HCT116 (cell line): ENCODE measurements around the gene SLC25A25. TPM values are rescaled to one million over a fixed set of nuclear protein-coding genes. Genes with fewer than 3 reads are reported as not detected.

ENCODE experiments used
- ATAC-seq: fragments of 200-7000 bp; cut with Tn5 transposase; 2 replicates; pipeline ENCODE4 v1.9.1; 2020; ENCODE audit warnings: mild to moderate bottlenecking, moderate library complexity
- BruUV-seq: library from RNA; stranded (reverse); fragments of 400-500 nt; replicated peaks from 2 replicates; lab custom pipeline; 2021; lab: Mats Ljungman, UMichigan
- CTCF ChIA-PET: fragments of 300-600 bp; sonication (Branson Sonifier 250); formaldehyde crosslinking; loops from one replicate; lab custom pipeline; 2021; ENCODE audit warnings: antibody characterized with exemption; lab: Charles Lee
- POLR2A ChIA-PET: fragments of 300-600, 350-600 bp; sonication (Branson Sonifier 250); formaldehyde crosslinking; loops from one replicate; lab custom pipeline; 2021; ENCODE audit warnings: antibody characterized with exemption; lab: Charles Lee
- RAD21 ChIA-PET, 2 experiments: fragments of 300-600 bp; sonication (Branson Sonifier 250); formaldehyde crosslinking; loops; one replicate each; lab custom pipeline; 2023; ENCODE audit warnings: low total read pairs in 2 of 2; ENCODE audit not compliant: uncharacterized antibody in 2 of 2, unreplicated experiment in 2 of 2, low non-redundant PET in 1 of 2; lab: Charles Lee
- DNase-seq: peaks from one replicate; pipeline ENCODE4 v3.0.0-alpha.2; 2010; ENCODE audit warnings: low read depth, low spot score
- H2AFZ ChIP-seq: fragments of 200-600 bp; shearing (Covaris generic), sonication (generic); 2 replicates; pipeline ENCODE4 v1.6.1; 2017; ENCODE audit warnings: low read depth, mixed run types, mixed read lengths, antibody characterized with exemption, low read length; ENCODE audit not compliant: poor library complexity, severe bottlenecking
- H3K27ac ChIP-seq: 2 replicates; pipeline ENCODE4 v1.5.1; 2012; ENCODE audit warnings: low read depth, low read length
- H3K27me3 ChIP-seq: fragments of 200-600 bp; sonication (generic); 2 replicates; pipeline ENCODE4 v1.6.1; 2016; ENCODE audit warnings: mixed run types, low read length, mixed read lengths; ENCODE audit not compliant: insufficient read depth
- H3K36me3 ChIP-seq, 2 experiments: fragments of 200-500 bp in 1 of 2; fragments of 200-600 bp in 1 of 2; sonication (Bioruptor generic) in 1 of 2; sonication (generic) in 1 of 2; 2 replicates each; pipeline versions ENCODE4 v1.5.1 to v1.6.1; 2014 to 2016; ENCODE audit warnings: low read length in 2 of 2, inconsistent platforms in 1 of 2, mixed read lengths in 1 of 2, mixed run types in 1 of 2; ENCODE audit not compliant: insufficient read depth in 2 of 2, control insufficient read depth in 1 of 2
- H3K4me1 ChIP-seq, 2 experiments: fragments of 200-600 bp in 1 of 2; sonication (generic) in 1 of 2; 2 replicates each; pipeline versions ENCODE4 v1.5.1 to v1.6.1; 2012 to 2017; ENCODE audit warnings: low read length in 2 of 2, inconsistent platforms in 1 of 2, mild to moderate bottlenecking in 1 of 2, mixed read lengths in 1 of 2, mixed run types in 1 of 2, moderate library complexity in 1 of 2; ENCODE audit not compliant: insufficient read depth in 2 of 2, control insufficient read depth in 1 of 2
- H3K4me2 ChIP-seq: fragments of 200-600 bp; sonication (generic); 2 replicates; pipeline ENCODE4 v1.6.1; 2017; ENCODE audit warnings: mixed run types, low read length, mixed read lengths
- H3K4me3 ChIP-seq, 2 experiments: fragments of 200-600 bp in 1 of 2; sonication (generic) in 1 of 2; replicated peaks in 1 of 2; 2 replicates each; pipeline ENCODE4 v1.5.1; 2011 to 2016; ENCODE audit warnings: low read length in 2 of 2, control low read depth in 1 of 2, low read depth in 1 of 2, mild to moderate bottlenecking in 1 of 2, mixed read lengths in 1 of 2, mixed run types in 1 of 2
- H3K79me2 ChIP-seq: fragments of 200-600 bp; sonication (generic); 2 replicates; pipeline ENCODE4 v1.6.1; 2017; ENCODE audit warnings: mild to moderate bottlenecking, mixed run types, low read length, moderate library complexity, mixed read lengths; ENCODE audit not compliant: insufficient read depth
- H3K9ac ChIP-seq: fragments of 200-600 bp; sonication (generic); 2 replicates; pipeline ENCODE4 v1.6.1; 2016; ENCODE audit warnings: low read length, mixed read lengths
- H3K9me2 ChIP-seq: fragments of 200-600 bp; sonication (generic), shearing (Covaris generic); 2 replicates; pipeline ENCODE4 v1.6.1; 2017; ENCODE audit warnings: mixed run types, mild to moderate bottlenecking, moderate library complexity; ENCODE audit not compliant: insufficient read depth
- H3K9me3 ChIP-seq, 2 experiments: fragments of 200-500 bp in 1 of 2; fragments of 200-600 bp in 1 of 2; sonication (Bioruptor generic) in 1 of 2; sonication (generic) in 1 of 2; 2 replicates each; pipeline ENCODE4 v1.6.1; 2014 to 2017; ENCODE audit warnings: low read length in 2 of 2, mixed read lengths in 2 of 2, inconsistent platforms in 1 of 2, low read depth in 1 of 2, mild to moderate bottlenecking in 1 of 2, mixed run types in 1 of 2, moderate library complexity in 1 of 2; ENCODE audit not compliant: control insufficient read depth in 1 of 2, insufficient read depth in 1 of 2
- H4K20me1 ChIP-seq: fragments of 200-600 bp; sonication (generic), shearing (Covaris generic); 2 replicates; pipeline ENCODE4 v1.6.1; 2017; ENCODE audit warnings: mixed run types, mild to moderate bottlenecking, moderate library complexity; ENCODE audit not compliant: insufficient read depth
- ATF3 ChIP-seq: IDR thresholded peaks from 2 replicates; pipeline ENCODE4 v1.6.1; 2012
- CEBPB ChIP-seq: IDR thresholded peaks from 2 replicates; pipeline ENCODE4 v1.6.1; 2012; ENCODE audit warnings: low read depth
- CTCF ChIP-seq, 3 experiments: fragments of 200-600 bp in 1 of 3; sonication (generic) in 1 of 3; IDR thresholded peaks in 2 of 3; conservative IDR thresholded peaks in 1 of 3; 2 replicates each; pipeline ENCODE4 v1.5.1; 2012 to 2017; ENCODE audit warnings: low read depth in 2 of 3, low read length in 2 of 3, antibody characterized with exemption in 1 of 3, borderline replicate concordance in 1 of 3, control low read depth in 1 of 3, mild to moderate bottlenecking in 1 of 3, mixed read lengths in 1 of 3, mixed run types in 1 of 3, moderate library complexity in 1 of 3; ENCODE audit not compliant: insufficient read depth in 1 of 3
- EGR1 ChIP-seq: IDR thresholded peaks from 2 replicates; pipeline ENCODE4 v1.6.1; 2012; ENCODE audit warnings: low read depth
- ELF1 ChIP-seq: IDR thresholded peaks from 2 replicates; pipeline ENCODE4 v1.6.1; 2012; ENCODE audit warnings: low read depth, borderline replicate concordance
- EZH2phosphoT487 ChIP-seq: fragments of 200-600 bp; IDR thresholded peaks from 2 replicates; pipeline ENCODE4 v1.6.1; 2018; ENCODE audit warnings: antibody characterized with exemption, borderline replicate concordance
- JUND ChIP-seq: IDR thresholded peaks from 2 replicates; pipeline ENCODE4 v1.6.1; 2012
- MAX ChIP-seq: IDR thresholded peaks from 2 replicates; pipeline ENCODE4 v1.6.1; 2012
- POLR2A ChIP-seq: IDR thresholded peaks from 2 replicates; pipeline ENCODE4 v1.7.0; 2011; ENCODE audit warnings: borderline replicate concordance; ENCODE audit not compliant: insufficient read depth, insufficient read length; ENCODE audit errors: extremely low read depth
- POLR2AphosphoS5 ChIP-seq: IDR thresholded peaks from 2 replicates; pipeline ENCODE4 v1.6.1; 2011; ENCODE audit warnings: mild to moderate bottlenecking, low read depth, low read length, moderate library complexity
- SIN3A ChIP-seq: IDR thresholded peaks from 2 replicates; pipeline ENCODE4 v1.6.1; 2012; ENCODE audit warnings: low read depth
- SP1 ChIP-seq: IDR thresholded peaks from 2 replicates; pipeline ENCODE4 v1.6.1; 2012; ENCODE audit warnings: low read depth
- SRF ChIP-seq: IDR thresholded peaks from 2 replicates; pipeline ENCODE4 v1.6.1; 2012; ENCODE audit warnings: low read depth
- YY1 ChIP-seq: IDR thresholded peaks from 2 replicates; pipeline ENCODE4 v1.6.1; 2011; ENCODE audit warnings: low read length, low read depth, moderate library complexity, mild to moderate bottlenecking; ENCODE audit not compliant: insufficient replicate concordance; ENCODE audit errors: extremely low read depth
- ZBTB33 ChIP-seq: IDR thresholded peaks from 2 replicates; pipeline ENCODE4 v1.6.1; 2011; ENCODE audit warnings: mild to moderate bottlenecking, low read length, moderate library complexity; ENCODE audit not compliant: insufficient replicate concordance; ENCODE audit errors: extremely low read depth
- intact Hi-C: fragments of 100-400 bp; cut with micrococcal nuclease; formaldehyde crosslinking; loops from 2 replicates; pipeline ENCODE4 v1.10.0; 2022
- total RNA-seq: library from RNA; stranded (reverse); gene quantifications from one replicate; pipeline ENCODE4 v1.2.1, GENCODE V29; 2021; ENCODE audit not compliant: unreplicated experiment

SLC25A25 gene
- total RNA-seq, 1 experiment from 2014 or later: 15.3 TPM

GRCh38 chr9:128118971-128119665 is 51.1 kb downstream of the SLC25A25 start:
- Histone ChIP-seq H3K4me3 (no peak overlapping the region), H3K36me3 (peaks cover 6 to 21% of the 10 kb centered on the region in 2 experiments; a peak in 3 of 4 replicates), H3K79me2 (peaks cover 5% of the 10 kb centered on the region; the same call in 1 of the 2 replicates), H3K9ac (no peak overlapping the region), H4K20me1 (no peaks in the 10 kb centered on the region), H3K9me2 (no peaks in the 10 kb centered on the region), H3K4me1 (peaks cover 3 to 4% of the 10 kb centered on the region in 2 experiments; a peak in 3 of 4 replicates), H2AFZ (no peak overlapping the region), H3K9me3 (no peaks in the 10 kb centered on the region), H3K4me2 (no peak overlapping the region), H3K27ac (no peak overlapping the region), H3K27me3 (no peaks in the 10 kb centered on the region)
- RAD21 ChIA-PET: no interaction called here
- BruUV-seq: no TSS peak
- POLR2A ChIA-PET: no interaction called here
- intact Hi-C loops: no loop called here
- ATAC-seq (no peak), DNase-seq (no peak)
- TF ChIP-seq EZH2phosphoT487 (no peak), POLR2AphosphoS5 (0 out of 2 replicates have a peak, but pooled peaks have one; percentile 13)
- CTCF ChIA-PET: no interaction called here

GRCh38 chr9:128120061-128120740 is 52.2 kb downstream of the SLC25A25 start:
- no peaks in the 10 kb centered on the region for H3K9me3 ChIP-seq
- H3K27me3 ChIP-seq: no peaks in the 10 kb centered on the region
- peaks cover 9% of the 10 kb centered on the region; the same call in 1 of the 2 replicates for H4K20me1 ChIP-seq
- no peak overlapping the region for H3K9ac ChIP-seq
- CTCF ChIA-PET: no interaction called here
- H2AFZ ChIP-seq: no peak overlapping the region
- H3K9me2 ChIP-seq: no peaks in the 10 kb centered on the region
- POLR2A ChIA-PET: no interaction called here
- intact Hi-C loops: no loop called here
- H3K4me1 ChIP-seq: peaks cover 3 to 11% of the 10 kb centered on the region in 2 experiments
- DNase-seq (no peak), ATAC-seq (no peak)
- no TSS peak for BruUV-seq
- H3K4me3 ChIP-seq: no peak overlapping the region
- H3K79me2 ChIP-seq: peaks cover 16% of the 10 kb centered on the region
- no peak overlapping the region for H3K27ac ChIP-seq
- RAD21 ChIA-PET: no interaction called here
- H3K36me3 ChIP-seq: peaks cover 6 to 30% of the 10 kb centered on the region in 2 experiments; a peak in 3 of 4 replicates
- no peak overlapping the region for H3K4me2 ChIP-seq
- TF ChIP-seq ATF3 (no peak), POLR2A (no peak), YY1 (no peak), CTCF (IDR thresholded peaks at IDR 0.05 in 2 of 3, conservative IDR thresholded peaks at IDR 0.05 in 1 of 3; ENCODE audit: borderline replicate concordance in 1 of 3, insufficient read depth in 1 of 3, low read depth in 2 of 3, low read length in 2 of 3) (no peak), ELF1 (no peak), JUND (no peak), SP1 (no peak), ZBTB33 (no peak), CEBPB (no peak), EZH2phosphoT487 (no peak), MAX (no peak), SRF (no peak), SIN3A (no peak), EGR1 (no peak)
